Type B pancreatic cell (in vitro differentiated cells): ENCODE measurements around the gene POLD3. TPM values are rescaled to one million over a fixed set of nuclear protein-coding genes. Genes with fewer than 3 reads are reported as not detected.

Experiments used
- DNase-seq: peaks from one replicate; pipeline ENCODE4 v3.0.0; 2021; ENCODE audit warnings: mixed read lengths; ENCODE audit not compliant: unreplicated experiment; ENCODE audit errors: extremely low spot score
- H3K27ac Mint-ChIP-seq: 2 replicates; pipeline ENCODE4 v1.8.0; 2021; ENCODE audit warnings: mild to moderate bottlenecking, mixed read lengths
- H3K27me3 Mint-ChIP-seq: 2 replicates; pipeline ENCODE4 v1.8.0; 2021; ENCODE audit warnings: mixed read lengths
- H3K36me3 Mint-ChIP-seq: 2 replicates; pipeline ENCODE4 v1.8.0; 2021; ENCODE audit warnings: mixed read lengths
- H3K4me1 Mint-ChIP-seq: one replicate; pipeline ENCODE4 v1.8.0; 2021; ENCODE audit warnings: mixed read lengths; ENCODE audit not compliant: unreplicated experiment
- H3K4me3 Mint-ChIP-seq: 2 replicates; pipeline ENCODE4 v1.8.0; 2021; ENCODE audit warnings: mild to moderate bottlenecking, mixed read lengths
- H3K9me3 Mint-ChIP-seq: 2 replicates; pipeline ENCODE4 v1.8.0; 2021; ENCODE audit warnings: mixed read lengths
- CTCF ChIP-seq: fragments of 200-600 bp; sonication (generic); conservative IDR thresholded peaks from 2 replicates; pipeline ENCODE4 v1.5.0; 2021; ENCODE audit warnings: antibody characterized with exemption, mild to moderate bottlenecking
- total RNA-seq: library from RNA; stranded (reverse); gene quantifications from 2 replicates; pipeline ENCODE4 v1.2.1, GENCODE V29; 2021; ENCODE audit warnings: low replicate concordance

POLD3 gene
- total RNA-seq, 1 donor from 2014 or later = 32.9 TPM

GRCh38 chr11:74680703-74681531 lies 88.5 kb downstream of the POLD3 start:
- peaks cover 9% of the 10 kb centered on the region for H3K27me3 Mint-ChIP-seq
- no peak overlapping the region for H3K4me3 Mint-ChIP-seq
- no peaks in the 10 kb centered on the region for H3K9me3 Mint-ChIP-seq
- TF ChIP-seq CTCF = no peak
- no peaks in the 10 kb centered on the region for H3K4me1 Mint-ChIP-seq
- no peak overlapping the region for H3K27ac Mint-ChIP-seq
- H3K36me3 Mint-ChIP-seq = no peaks in the 10 kb centered on the region
- no peak for DNase-seq

- no peaks in the 10 kb centered on the region for H3K4me1 Mint-ChIP-seq
- no peaks in the 10 kb centered on the region for H3K9me3 Mint-ChIP-seq
- no peak overlapping the region for H3K27ac Mint-ChIP-seq
- no peak overlapping the region for H3K4me3 Mint-ChIP-seq
- TF ChIP-seq CTCF = no peak
- peaks cover 9% of the 10 kb centered on the region for H3K27me3 Mint-ChIP-seq
- DNase-seq = no peak
- H3K36me3 Mint-ChIP-seq = no peaks in the 10 kb centered on the region
Observed at GRCh38 chr11:74681686-74682651, 89.6 kb downstream of the POLD3 start.

- peaks cover 9% of the 10 kb centered on the region for H3K27me3 Mint-ChIP-seq
- H3K9me3 Mint-ChIP-seq = no peaks in the 10 kb centered on the region
- no peak overlapping the region for H3K4me3 Mint-ChIP-seq
- H3K27ac Mint-ChIP-seq = no peak overlapping the region
- DNase-seq = no peak
- H3K4me1 Mint-ChIP-seq = no peaks in the 10 kb centered on the region
- no peaks in the 10 kb centered on the region for H3K36me3 Mint-ChIP-seq
- no peak for TF ChIP-seq CTCF
Observed at GRCh38 chr11:74682731-74683278, 90.4 kb downstream of the POLD3 start.

GRCh38 chr11:74683279-74683871 lies 91.0 kb downstream of the POLD3 start:
- no peak overlapping the region for H3K4me3 Mint-ChIP-seq
- H3K9me3 Mint-ChIP-seq = no peaks in the 10 kb centered on the region
- no peaks in the 10 kb centered on the region for H3K36me3 Mint-ChIP-seq
- TF ChIP-seq CTCF = peak; percentile 68
- H3K27ac Mint-ChIP-seq = no peak overlapping the region
- H3K4me1 Mint-ChIP-seq = no peaks in the 10 kb centered on the region
- no peak for DNase-seq
- H3K27me3 Mint-ChIP-seq = peaks cover 9% of the 10 kb centered on the region

GRCh38 chr11:74683941-74684481 lies 91.6 kb downstream of the POLD3 start:
- no peak for DNase-seq
- no peaks in the 10 kb centered on the region for H3K36me3 Mint-ChIP-seq
- TF ChIP-seq CTCF = no peak
- H3K4me3 Mint-ChIP-seq = no peak overlapping the region
- no peak overlapping the region for H3K27ac Mint-ChIP-seq
- H3K9me3 Mint-ChIP-seq = no peaks in the 10 kb centered on the region
- no peaks in the 10 kb centered on the region for H3K4me1 Mint-ChIP-seq
- H3K27me3 Mint-ChIP-seq = peaks cover 9% of the 10 kb centered on the region
